ENCODE data around the gene TC2N.
"Not testable (repeated sequence)": the region's sequence is repeated elsewhere in the genome, so short reads cannot be mapped to it uniquely, and the experiment has no call there.

TC2N gene

DNA sequence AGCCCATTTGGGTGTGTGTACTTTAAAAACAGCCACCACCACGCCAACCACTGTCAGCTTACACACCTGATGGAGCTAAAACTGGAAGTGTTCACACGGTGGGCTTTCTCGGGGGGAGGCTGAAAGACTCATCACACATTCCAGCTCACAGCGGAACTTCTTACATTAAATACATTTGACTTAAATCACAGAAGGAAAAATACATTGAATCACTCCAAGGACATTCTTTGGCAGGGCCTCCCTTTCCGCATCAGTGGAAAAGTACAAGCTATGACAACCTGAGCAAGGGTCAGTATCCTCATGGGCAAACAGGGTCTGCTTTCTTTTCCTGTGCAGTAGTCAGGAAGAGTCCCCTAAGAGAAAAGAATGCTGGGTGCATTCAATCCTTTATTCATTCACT lies 31.0 kb upstream of the TC2N start:
- no peak for TF ChIP-seq EZH2phosphoT487 (IDR thresholded peaks at IDR 0.05; ENCODE audit: low read depth)
- no peak overlapping the region for H2AFZ ChIP-seq (ENCODE audit: low read depth, low read length)
- H3K4me3 ChIP-seq (ENCODE audit: low read length): no peak overlapping the region
- no peaks in the 10 kb centered on the region for H3K79me2 ChIP-seq (ENCODE audit: low read length)
- no peaks in the 10 kb centered on the region for H3K36me3 ChIP-seq (replicated peaks; ENCODE audit: low read depth, low read length)
- no peak overlapping the region for H3K9ac ChIP-seq (ENCODE audit: low read length)
- H4K20me1 ChIP-seq (ENCODE audit: insufficient read depth, low read length): no peaks in the 10 kb centered on the region
- H3K9me3 ChIP-seq (ENCODE audit: insufficient read depth, low read length): no peaks in the 10 kb centered on the region
- H3K4me1 ChIP-seq (ENCODE audit: low read length): no peaks in the 10 kb centered on the region
- H3K4me2 ChIP-seq (ENCODE audit: low read length): no peak overlapping the region
- no peaks in the 10 kb centered on the region for H3K27me3 ChIP-seq (ENCODE audit: low read depth, low read length)
- H3K27ac ChIP-seq (ENCODE audit: low read length): no peak overlapping the region

DNA sequence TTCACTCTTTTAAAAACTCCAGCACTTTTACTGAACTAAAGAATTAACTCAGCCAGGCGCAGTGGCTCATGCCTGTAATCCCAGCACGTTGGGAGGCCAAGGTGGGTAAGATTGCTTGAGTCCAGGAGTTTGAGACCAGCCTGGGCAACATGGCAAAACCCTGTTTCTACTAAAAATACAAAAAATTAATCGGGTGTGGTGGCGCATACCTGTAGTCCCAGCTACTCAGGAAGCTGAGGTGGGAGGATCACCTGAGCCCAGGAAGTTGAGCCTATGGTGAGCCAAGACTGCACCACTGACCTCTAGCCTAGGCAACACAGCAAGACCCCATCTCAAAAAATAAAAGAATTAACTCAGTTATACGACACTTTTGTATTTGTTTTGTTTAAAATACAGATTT lies 30.4 kb upstream of the TC2N start:
- not testable (repeated sequence) for H4K20me1 ChIP-seq (ENCODE audit: insufficient read depth, low read length); H3K36me3 ChIP-seq (replicated peaks; ENCODE audit: low read depth, low read length); H3K79me2 ChIP-seq (ENCODE audit: low read length); H3K9ac ChIP-seq (ENCODE audit: low read length); H3K4me2 ChIP-seq (ENCODE audit: low read length); H3K4me1 ChIP-seq (ENCODE audit: low read length); H3K4me3 ChIP-seq (ENCODE audit: low read length); H3K27ac ChIP-seq (ENCODE audit: low read length); H3K9me3 ChIP-seq (ENCODE audit: insufficient read depth, low read length); H2AFZ ChIP-seq (ENCODE audit: low read depth, low read length); H3K27me3 ChIP-seq (ENCODE audit: low read depth, low read length)

DNA sequence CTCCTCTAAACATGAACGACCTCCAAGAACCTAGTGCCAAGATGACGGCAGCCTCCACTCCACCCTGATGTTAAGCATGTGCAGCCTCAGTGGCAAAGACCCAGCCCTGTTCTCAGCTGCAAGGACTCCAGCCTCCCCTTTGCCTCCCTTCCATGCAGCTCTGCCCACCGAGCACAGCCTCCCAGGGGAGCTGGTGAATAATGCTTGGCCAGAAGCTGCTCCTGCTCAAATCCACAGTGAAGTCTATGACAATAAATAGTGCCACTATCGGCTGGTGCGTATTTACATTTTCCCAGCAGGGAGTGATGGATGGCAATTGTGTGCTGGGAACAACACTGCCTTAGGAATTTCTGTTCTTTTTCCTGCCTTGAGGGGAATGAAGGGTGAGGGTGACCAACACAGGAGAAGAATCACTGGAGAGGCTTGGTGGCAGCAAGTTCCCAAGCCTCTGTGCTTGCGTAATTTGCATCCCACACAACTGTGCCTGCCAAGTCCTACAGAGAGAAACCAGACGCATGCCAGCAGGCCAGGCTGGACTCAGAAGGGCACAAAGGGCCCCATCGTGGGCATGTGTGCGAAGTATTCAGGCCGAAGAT lies 29.9 kb upstream of the TC2N start:
- H3K9ac ChIP-seq (ENCODE audit: low read length): no peak overlapping the region
- no peak overlapping the region for H3K4me2 ChIP-seq (ENCODE audit: low read length)

DNA sequence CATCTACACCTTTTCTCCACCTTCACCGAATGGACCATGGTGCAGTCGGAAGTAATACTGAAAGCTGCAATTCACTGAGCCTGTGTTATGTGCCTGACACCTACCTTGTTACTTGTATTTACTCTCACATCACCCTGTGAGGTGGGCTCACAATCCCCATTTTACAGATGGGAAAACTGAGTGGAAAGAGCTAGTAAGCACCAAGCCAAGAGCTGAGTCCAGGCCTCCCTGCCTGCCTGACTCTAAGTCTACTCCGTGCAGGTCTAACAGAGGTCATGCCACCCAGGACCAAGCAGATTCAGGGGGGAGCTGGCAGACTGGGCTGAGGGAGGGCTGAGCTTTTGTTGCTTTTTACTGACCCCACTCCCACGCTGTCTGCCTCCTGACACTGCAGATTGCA lies 29.1 kb upstream of the TC2N start:
- Histone ChIP-seq H4K20me1 (ENCODE audit: insufficient read depth, low read length) (no peaks in the 10 kb centered on the region), H3K4me1 (ENCODE audit: low read length) (no peaks in the 10 kb centered on the region), H3K36me3 (replicated peaks; ENCODE audit: low read depth, low read length) (no peaks in the 10 kb centered on the region), H3K4me2 (ENCODE audit: low read length) (no peak overlapping the region), H2AFZ (ENCODE audit: low read depth, low read length) (no peak overlapping the region), H3K27me3 (ENCODE audit: low read depth, low read length) (no peaks in the 10 kb centered on the region), H3K9me3 (ENCODE audit: insufficient read depth, low read length) (no peaks in the 10 kb centered on the region), H3K9ac (ENCODE audit: low read length) (no peak overlapping the region), H3K79me2 (ENCODE audit: low read length) (no peaks in the 10 kb centered on the region), H3K27ac (ENCODE audit: low read length) (no peak overlapping the region), H3K4me3 (ENCODE audit: low read length) (no peak overlapping the region)
- TF ChIP-seq EZH2phosphoT487 (IDR thresholded peaks at IDR 0.05; ENCODE audit: low read depth): no peak
- TF ChIP-seq, protein P1, sequence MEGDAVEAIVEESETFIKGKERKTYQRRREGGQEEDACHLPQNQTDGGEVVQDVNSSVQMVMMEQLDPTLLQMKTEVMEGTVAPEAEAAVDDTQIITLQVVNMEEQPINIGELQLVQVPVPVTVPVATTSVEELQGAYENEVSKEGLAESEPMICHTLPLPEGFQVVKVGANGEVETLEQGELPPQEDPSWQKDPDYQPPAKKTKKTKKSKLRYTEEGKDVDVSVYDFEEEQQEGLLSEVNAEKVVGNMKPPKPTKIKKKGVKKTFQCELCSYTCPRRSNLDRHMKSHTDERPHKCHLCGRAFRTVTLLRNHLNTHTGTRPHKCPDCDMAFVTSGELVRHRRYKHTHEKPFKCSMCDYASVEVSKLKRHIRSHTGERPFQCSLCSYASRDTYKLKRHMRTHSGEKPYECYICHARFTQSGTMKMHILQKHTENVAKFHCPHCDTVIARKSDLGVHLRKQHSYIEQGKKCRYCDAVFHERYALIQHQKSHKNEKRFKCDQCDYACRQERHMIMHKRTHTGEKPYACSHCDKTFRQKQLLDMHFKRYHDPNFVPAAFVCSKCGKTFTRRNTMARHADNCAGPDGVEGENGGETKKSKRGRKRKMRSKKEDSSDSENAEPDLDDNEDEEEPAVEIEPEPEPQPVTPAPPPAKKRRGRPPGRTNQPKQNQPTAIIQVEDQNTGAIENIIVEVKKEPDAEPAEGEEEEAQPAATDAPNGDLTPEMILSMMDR (IDR thresholded peaks at IDR 0.05; ENCODE audit: low read depth, low read length): no peak

More for the DNA sequence above, 29.9 kb upstream of the TC2N start:
- H3K36me3 ChIP-seq (replicated peaks; ENCODE audit: low read depth, low read length): no peaks in the 10 kb centered on the region
- no peak overlapping the region for H2AFZ ChIP-seq (ENCODE audit: low read depth, low read length)
- H3K27ac ChIP-seq (ENCODE audit: low read length): no peak overlapping the region
- no peaks in the 10 kb centered on the region for H4K20me1 ChIP-seq (ENCODE audit: insufficient read depth, low read length)
- H3K9me3 ChIP-seq (ENCODE audit: insufficient read depth, low read length): no peaks in the 10 kb centered on the region
- H3K4me3 ChIP-seq (ENCODE audit: low read length): no peak overlapping the region
- no peaks in the 10 kb centered on the region for H3K79me2 ChIP-seq (ENCODE audit: low read length)
- no peaks in the 10 kb centered on the region for H3K4me1 ChIP-seq (ENCODE audit: low read length)
- no peaks in the 10 kb centered on the region for H3K27me3 ChIP-seq (ENCODE audit: low read depth, low read length)
- TF ChIP-seq, protein P1 (IDR thresholded peaks at IDR 0.05; ENCODE audit: low read depth, low read length): no peak
- no peak for TF ChIP-seq EZH2phosphoT487 (IDR thresholded peaks at IDR 0.05; ENCODE audit: low read depth)

DNA sequence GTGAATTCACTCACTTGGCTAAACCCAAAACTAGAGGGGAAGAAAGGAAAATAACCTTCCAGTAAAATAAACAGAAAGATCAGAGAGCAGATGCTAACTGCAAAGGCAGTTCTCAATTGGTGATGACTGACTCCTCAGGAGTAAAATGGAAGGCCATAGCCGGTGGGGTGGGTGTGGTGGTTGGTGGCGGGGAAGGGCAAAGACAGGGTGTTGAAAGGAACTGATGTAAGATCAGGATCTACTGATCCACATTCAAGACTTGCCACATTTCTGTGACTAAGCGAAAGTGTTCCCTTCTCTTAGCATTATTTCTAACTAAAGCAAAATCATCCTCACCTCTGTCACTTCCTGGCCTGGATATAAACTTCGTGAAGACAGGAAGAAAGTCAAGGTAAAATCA lies 26.3 kb upstream of the TC2N start:
- no peaks in the 10 kb centered on the region for H3K79me2 ChIP-seq (ENCODE audit: low read length)

More for the DNA sequence above, 26.3 kb upstream of the TC2N start:
- H3K27me3 ChIP-seq (ENCODE audit: low read depth, low read length): no peaks in the 10 kb centered on the region
- no peaks in the 10 kb centered on the region for H3K9me3 ChIP-seq (ENCODE audit: insufficient read depth, low read length)
- no peak overlapping the region for H3K4me3 ChIP-seq (ENCODE audit: low read length)
- no peaks in the 10 kb centered on the region for H3K36me3 ChIP-seq (replicated peaks; ENCODE audit: low read depth, low read length)
- H3K4me1 ChIP-seq (ENCODE audit: low read length): no peaks in the 10 kb centered on the region
- no peak overlapping the region for H3K4me2 ChIP-seq (ENCODE audit: low read length)
- TF ChIP-seq EZH2phosphoT487 (IDR thresholded peaks at IDR 0.05; ENCODE audit: low read depth): no peak
- TF ChIP-seq, protein P1 (IDR thresholded peaks at IDR 0.05; ENCODE audit: low read depth, low read length): no peak
- H2AFZ ChIP-seq (ENCODE audit: low read depth, low read length): no peak overlapping the region
- no peak overlapping the region for H3K9ac ChIP-seq (ENCODE audit: low read length)
- no peaks in the 10 kb centered on the region for H4K20me1 ChIP-seq (ENCODE audit: insufficient read depth, low read length)
- no peak overlapping the region for H3K27ac ChIP-seq (ENCODE audit: low read length)

Measured in OCI-LY3 (cell line).